GOT3 (cell line): ENCODE data around the gene TSPAN2.

ENCODE experiments used
- DNase-seq: peaks from one replicate; lab custom pipeline; 2025; ENCODE audit warnings: mixed read lengths; lab: John Stamatoyannopoulos, UW

The TSPAN2 gene

GRCh38 chr1:115113766-115114165, 24.5 kb upstream of the TSPAN2 start:
- DNase-seq, result no peak

DNA sequence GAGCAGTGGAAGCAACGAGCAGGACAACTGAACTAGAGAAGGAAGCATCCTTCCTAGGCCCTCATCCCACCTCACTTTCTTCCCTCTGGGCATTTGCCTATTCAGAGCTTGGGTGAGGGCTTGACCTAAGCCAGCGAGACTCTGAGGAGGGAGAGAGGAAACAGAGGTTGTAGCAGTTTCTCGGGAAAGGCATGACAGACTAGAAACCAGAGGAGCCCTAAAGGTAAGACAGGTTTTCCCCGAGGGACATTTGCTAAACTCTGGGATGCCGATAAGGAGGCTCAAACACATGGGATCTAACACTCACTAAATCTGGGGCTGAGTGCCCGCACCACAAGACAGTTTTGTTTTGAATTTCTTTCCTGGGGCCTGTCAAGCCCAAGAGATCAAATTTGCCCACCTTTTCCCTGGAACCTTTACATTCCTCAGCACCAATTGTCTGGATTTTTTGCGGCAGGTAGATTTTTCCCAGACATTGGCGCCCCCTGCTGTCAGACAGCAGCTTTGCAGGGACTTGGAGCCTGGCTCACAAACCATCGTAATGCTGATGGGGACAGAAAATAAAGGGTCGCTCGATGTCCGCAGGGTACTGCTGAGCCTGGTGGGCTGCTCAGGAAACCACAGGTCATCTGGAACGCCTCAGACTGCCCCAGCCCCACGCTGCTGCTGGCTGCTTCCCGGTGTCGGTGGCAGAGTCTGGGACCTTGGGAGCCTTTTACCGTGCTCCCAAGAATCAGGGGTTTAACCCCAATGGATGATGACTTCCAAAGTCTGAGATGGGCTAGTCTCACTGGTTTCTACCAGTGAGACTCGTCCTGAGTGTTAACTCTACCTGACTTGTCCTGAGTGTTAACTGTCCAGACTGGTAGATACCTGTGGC, 23.4 kb upstream of the TSPAN2 start:
- no peak for DNase-seq

GRCh38 chr1:115107516-115108260, 18.4 kb upstream of the TSPAN2 start:
- no peak for DNase-seq

DNA sequence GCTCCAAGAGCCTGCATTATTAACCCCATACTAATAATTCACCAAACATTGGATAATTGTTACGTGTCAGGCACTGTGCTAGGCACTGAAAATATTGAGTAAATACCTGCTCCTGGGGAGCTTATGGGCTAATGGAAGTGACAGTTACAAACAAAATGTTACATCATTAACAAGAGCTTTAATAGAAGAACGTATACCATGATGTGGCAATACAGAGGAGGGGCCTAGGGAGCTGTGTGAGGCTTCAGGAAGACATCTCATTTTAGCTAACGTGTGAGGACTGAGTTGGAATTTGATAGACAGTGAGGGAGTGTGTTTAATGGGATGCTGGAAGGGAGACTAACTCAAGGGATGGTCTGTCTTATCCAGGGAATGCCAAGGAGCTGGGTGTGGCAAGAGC, 16.5 kb upstream of the TSPAN2 start:
- DNase-seq, result no peak

GRCh38 chr1:115099693-115100050, 10.4 kb upstream of the TSPAN2 start:
- no peak for DNase-seq

DNA sequence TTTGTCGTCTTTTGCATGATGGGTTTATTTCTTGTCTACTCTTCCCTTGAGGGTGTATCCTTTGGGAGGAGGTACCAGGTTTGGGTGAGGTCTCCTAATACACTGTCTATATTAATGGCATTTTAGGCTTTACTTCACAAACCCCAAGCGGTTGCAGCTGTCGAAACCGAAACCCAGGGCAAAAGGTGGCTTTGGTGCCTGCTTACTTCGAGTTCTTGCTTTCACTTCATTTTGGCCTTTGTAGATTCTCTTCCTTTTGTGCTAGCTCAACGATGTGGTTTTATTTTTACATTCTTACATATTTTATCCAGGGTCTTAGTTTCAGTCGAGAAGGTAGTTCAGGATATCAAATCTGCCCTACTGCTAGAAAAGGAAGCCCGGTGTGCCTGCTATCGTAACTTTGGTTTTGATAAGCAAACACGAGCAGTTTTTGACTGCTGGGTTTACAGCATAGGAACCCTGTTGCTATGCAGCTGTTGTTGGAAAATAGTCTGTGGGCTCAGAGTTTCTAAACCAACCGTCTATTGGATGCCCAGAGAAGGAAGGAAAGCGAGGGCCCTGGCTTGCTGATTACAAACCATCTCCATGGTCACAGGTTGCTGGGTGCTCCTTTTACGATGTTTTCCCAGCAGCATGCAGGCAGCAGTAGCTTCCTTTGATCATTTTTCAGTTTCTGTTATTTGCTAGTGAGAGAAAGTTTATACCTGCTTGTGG, 9.8 kb upstream of the TSPAN2 start:
- no peak for DNase-seq

DNA sequence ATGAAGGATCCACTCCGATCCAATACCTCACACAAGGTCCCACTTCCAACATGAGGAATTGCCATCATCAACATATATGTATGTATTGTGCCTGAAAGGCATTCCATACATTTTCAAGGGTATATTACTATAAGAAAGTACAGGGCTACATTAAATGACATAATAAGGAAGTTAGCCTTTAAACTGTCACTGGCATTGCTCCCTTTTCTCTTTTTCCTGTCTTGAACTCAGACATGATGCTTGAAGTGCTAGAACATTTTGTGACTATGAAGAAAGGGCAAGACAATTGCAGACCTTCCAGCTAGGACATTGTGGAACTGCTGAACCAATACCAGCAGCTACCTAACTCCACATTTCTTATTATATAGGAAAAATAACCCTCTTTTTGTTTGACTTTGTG, 2.9 kb upstream of the TSPAN2 start:
- no peak for DNase-seq

DNA sequence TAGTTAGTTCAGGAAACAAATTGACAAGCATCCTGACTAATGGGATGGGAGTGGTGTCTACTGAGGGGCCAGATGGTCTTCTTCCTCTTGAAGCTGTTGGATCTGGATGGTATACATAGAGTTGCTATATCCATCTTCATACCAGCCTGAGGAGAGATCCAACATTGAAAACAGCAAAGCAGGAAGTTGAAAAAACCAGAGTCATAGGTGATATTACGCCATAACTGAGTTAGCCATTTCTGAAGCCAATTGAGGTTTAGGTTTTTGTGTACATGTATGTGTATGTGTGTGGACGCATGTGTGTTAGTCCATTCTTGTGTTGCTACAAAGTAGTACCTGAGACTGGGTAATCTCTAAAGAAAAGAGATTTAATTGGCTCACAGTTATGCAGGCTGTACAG, 2.3 kb upstream of the TSPAN2 start:
- no peak for DNase-seq

GRCh38 chr1:115090956-115091355, 1.7 kb upstream of the TSPAN2 start:
- no peak for DNase-seq

DNA sequence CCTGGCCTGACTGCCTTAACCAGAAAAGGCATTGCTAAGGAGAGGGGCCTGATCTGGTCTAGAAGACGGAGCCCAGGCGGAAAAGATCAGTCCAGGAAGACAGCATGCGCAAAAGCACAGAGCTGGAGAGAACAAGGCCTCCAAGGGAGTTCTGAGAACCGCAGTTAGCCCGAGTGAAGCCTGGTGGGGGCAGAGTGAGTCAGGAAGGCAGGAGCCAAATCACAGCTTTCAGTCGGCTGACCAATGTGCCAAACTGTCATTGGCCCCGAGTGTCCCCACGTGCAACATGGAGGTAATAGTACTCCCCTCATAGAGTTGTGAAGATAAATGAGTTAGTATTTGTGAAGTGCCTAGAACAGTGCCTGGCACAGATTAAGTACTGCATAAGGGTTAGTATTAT, 1.2 kb upstream of the TSPAN2 start:
- no peak for DNase-seq

GRCh38 chr1:115090186-115090490, 835 bp upstream of the TSPAN2 start:
- no peak for DNase-seq

- DNase-seq, result no peak
These were observed 358 bp downstream of the TSPAN2 start for GRCh38 chr1:115088871-115089419.

DNA sequence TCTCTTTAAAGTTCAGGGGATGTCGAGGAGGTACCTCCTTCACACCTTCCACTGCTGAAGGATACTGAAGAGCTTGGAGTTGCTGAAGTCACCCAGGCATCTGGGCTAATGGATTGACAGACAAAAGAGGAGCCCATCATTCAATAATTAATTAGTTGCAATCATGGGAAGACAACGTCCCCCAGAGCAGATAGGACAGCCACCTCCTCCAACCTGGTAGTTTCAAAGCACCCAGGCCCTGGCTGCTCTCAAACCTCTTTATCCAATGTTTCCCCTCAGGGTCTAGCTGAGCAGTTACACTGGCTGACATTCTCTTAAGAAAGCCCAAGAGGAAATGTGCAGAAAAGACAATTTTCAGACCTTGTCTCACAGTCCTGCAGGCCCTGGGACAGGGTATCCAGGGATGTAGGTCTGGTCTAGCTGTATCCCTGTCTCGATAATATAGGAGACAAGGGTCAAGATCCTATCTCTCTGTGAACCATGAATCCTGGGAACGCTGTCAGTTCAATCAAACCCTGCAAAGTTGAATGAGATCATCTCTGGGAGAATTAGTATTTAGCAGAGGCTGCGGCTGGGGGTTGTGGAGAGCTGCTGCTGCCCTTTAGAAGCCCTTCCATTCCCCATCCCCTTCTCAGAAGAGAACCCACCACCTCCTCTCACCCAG, 1.1 kb downstream of the TSPAN2 start:
- DNase-seq, result no peak

- DNase-seq, result no peak
These were observed 3.0 kb downstream of the TSPAN2 start for GRCh38 chr1:115086176-115086830.

DNA sequence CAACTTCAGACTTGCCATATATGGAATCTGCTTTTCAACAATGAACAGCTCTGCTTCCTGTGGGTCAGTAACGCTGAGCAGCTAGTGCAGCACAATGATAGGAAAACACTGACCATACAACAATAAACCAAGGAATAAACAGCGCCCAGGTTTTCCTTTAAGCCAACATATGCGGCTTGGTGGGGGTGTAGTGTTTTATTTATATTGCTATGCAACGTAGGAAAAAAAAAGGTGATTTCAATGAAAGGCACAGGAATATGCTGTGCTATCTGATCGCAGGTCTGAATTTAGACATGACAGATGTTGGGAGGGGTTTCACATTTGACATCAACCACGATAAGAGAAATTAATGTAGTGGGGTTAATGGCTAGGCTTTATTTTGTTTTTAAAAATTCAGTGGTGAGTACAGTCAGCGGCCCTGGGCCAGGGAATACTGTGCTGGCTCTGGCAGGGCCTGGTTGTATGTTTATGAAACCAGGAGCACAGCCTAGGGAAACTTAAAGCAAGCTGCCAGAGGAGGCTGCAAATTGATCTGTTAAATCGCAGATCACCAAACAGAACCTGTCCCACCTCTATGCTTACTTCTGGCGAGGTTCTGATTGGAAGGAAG, 4.3 kb downstream of the TSPAN2 start:
- DNase-seq, result no peak

DNA sequence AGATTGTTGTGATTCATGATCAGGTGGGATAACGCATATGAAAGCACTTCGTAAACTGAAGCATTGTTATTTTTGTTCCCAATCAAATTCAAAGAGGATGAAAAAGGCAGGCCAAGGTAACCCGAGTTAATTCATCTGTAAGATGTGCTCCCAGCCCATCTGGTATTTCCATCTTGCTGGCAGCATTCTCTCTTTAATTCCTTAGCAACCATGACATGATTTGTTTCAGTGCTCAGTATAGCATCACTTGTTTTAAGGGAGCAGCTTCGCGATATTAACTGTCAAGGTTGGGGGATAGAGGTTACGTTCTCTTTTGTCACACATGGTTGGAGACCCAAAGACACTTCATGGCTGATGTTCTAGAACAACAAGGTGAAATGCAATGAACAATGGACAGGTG, 6.4 kb downstream of the TSPAN2 start:
- DNase-seq, result no peak

DNA sequence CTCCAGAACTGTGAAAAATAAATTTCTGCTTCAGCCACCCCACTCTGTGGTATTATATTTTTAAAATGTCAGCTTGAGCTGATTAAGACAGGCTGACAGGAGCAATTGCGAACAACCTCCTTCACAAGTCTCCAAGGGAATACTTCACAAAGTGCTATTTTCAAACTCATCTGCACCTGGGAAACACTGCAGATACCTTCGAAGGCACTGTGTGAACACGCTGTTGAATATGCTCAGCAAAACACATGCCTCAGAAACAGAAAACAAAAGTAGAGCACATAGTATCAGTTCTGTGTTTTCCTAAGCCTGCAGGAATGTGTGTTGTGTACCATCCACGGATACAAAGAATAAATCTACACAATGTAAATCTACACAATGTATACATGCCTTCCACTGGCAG, 10.6 kb downstream of the TSPAN2 start:
- no peak for DNase-seq

DNA sequence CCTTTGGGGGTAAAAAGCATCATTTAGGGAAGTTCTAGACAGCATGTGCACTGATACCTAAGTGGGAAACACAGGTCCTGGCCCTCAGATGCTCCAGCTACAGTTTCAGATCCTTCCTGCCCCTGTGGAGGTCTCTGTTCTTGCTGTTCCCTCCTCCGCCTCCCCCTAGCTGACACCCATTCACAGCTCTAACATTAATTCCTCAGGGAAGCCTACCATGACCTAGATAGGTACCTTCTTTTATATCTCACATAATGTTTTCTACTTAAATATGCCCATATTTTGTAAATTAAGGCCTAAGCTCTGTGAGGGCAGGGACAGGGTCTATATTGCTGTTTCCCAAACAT, 11.3 kb downstream of the TSPAN2 start:
- DNase-seq, result no peak

- DNase-seq, result no peak
These were observed 11.9 kb downstream of the TSPAN2 start for GRCh38 chr1:115077286-115077983.

- no peak for DNase-seq
These were observed 12.9 kb downstream of the TSPAN2 start for GRCh38 chr1:115076384-115076915.
